HL-60/S4 (cell line): ENCODE data around the gene DNAH11.
"Not testable (repeated sequence)": the region's sequence is repeated elsewhere in the genome, so short reads cannot be mapped to it uniquely, and the experiment has no call there.

Experiments
- in situ Hi-C: fragments of 300-500 bp; cut with MboI; formaldehyde crosslinking; loops from 2 replicates; pipeline ENCODE4 v1.14.3; 2022; ENCODE audit warnings: low sequenced_read_pairs

Gene DNAH11

DNA sequence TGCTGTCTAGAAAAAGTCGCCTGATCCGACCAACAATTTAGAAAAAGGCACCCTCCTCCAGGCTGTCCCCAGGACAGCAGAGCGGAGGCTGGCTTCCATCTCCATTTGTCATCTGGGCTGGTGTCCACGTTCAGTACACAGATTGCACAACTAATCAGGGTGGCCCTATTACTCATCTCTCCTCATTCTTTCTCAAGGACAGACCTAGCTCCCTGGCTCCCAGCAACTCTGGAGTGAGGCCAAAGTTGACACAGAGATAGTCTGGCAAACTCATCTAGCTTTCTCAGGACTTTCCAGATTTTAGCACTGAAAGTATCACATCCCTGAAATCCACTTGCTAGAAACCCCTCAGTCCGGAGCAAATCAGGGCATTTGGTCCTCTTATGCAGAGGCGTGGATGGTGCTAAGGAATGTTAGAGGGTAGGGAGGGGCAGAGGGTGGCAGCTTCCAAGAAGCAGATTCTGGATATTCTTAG, 75.1 kb downstream of the DNAH11 start:
- in situ Hi-C loops: no loop called here

DNA sequence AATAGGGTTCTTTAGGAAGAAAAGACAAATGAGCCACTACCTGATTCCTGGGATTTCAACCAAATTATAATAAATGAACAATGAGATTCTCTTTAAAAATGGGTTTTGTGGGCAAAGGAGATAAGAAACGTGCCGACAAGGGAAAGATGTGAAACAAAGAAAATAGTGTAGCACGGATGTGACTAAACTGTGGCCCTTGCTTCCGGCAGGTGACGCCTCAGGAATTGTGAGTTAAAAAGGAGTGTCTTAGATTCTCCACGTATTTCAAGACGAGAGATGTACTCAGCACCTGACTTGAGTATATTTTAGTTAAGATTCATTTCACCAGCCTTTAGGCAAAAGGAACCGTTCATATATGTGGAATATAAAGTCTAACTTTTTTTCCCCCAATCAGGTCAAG, 75.9 kb downstream of the DNAH11 start:
- in situ Hi-C loops: no loop called here

- in situ Hi-C loops: no loop called here
These were observed 77.2 kb downstream of the DNAH11 start for GRCh38 chr7:21620054-21620453.

DNA sequence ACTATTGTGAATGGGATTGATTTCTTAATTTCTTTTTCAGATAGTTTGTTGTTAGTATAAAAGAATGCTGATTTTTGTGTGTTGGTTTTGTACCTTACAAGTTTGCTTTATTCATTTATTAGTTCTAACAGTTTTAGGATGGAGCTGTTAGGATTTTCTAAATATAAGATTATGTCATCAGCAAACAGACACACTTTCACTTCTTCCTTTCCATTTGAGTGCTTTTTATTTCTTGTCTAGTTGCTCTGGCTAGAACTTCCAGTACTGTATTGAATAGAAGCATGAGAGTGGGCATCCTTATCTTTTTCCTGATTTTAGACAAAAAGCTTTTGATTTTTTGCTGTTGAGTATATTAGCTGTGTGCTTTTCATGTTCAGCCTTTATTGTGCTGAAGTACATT, 81.5 kb downstream of the DNAH11 start:
- in situ Hi-C loops: no loop called here

DNA sequence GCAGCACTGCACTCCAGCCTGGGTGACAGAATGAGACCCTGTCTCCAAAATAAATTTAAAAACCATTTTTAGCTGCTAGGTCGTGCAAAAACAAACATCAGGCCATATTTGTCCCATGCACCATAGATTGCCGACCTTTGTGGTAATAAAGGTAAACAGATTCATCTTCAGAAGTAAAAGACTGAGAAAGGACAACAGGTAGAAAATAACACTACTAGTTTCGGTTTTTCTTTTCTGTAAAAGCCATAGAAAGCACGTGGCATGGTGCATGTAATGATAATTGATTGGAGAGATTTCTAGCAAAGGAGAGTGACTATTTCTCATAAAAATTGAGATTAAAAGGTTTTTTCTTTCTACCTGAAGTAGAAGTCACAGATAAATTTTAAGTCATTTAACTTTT, 93.9 kb downstream of the DNAH11 start:
- in situ Hi-C loops: no loop called here

- in situ Hi-C loops: no loop called here
These were observed 96.5 kb downstream of the DNAH11 start for GRCh38 chr7:21639206-21639868.

GRCh38 chr7:21640105-21640504, 97.3 kb downstream of the DNAH11 start:
- in situ Hi-C loops: no loop called here

DNA sequence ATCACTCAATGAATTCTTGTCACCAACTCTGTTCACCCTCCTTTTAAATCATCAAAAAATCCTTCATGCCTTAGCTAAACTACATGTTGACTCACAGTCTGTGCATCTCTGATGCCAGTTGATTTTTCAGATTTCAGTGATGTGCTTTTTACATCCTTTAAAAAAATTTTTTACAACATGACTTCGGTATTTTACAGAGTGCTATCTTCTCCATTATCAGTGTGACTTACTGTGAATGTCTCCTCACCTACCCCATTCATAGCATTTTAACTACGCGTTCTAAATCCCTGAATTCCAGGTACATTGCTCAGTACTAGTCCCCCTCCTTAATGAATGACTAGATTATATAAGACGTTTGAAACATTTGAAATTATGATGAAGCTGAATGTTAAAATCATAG, 98.7 kb downstream of the DNAH11 start:
- in situ Hi-C loops: no loop called here

DNA sequence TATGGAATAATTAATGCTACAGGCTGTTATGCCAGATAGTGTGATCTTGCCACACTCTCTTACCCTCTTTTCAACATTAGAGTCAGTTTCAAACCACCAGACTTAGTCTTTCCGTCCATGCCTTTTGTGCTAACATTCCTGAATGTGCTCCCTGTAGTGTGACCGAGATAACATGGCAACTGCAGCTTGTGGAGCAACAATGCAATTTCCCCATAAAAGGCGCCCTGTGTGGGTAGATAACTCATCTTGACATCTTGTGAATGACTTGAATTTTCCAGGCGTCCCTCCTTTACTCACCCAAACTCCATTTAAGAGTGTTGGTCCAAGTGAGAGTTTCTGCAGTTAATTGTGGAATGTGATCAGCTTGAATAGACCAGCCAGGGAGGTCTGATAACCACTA, 99.6 kb downstream of the DNAH11 start:
- in situ Hi-C loops: no loop called here

- in situ Hi-C loops: no loop called here
These were observed 108.9 kb downstream of the DNAH11 start for GRCh38 chr7:21651697-21652096.

DNA sequence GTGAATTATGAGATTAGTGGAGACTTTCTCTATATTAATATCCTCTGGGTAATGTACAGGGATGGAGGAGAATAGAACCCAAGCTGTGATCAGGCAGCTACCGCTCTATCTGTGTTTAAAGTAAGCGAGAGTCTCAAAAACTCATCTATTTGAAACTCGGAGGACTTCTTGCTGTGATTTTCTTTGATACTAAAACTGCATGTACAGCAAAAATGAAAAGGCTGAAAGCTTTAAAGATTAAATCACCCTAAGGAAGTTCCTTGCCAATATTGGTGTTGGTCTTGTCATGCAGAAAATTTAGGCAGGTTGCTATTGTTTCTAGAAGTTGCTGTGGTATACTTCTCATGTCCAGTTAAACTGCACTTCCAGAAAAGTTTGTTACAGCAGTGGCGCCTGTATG, 110.8 kb downstream of the DNAH11 start:
- in situ Hi-C loops: no loop called here

- in situ Hi-C loops: no loop called here
These were observed 113.2 kb downstream of the DNAH11 start for GRCh38 chr7:21656081-21656480.

DNA sequence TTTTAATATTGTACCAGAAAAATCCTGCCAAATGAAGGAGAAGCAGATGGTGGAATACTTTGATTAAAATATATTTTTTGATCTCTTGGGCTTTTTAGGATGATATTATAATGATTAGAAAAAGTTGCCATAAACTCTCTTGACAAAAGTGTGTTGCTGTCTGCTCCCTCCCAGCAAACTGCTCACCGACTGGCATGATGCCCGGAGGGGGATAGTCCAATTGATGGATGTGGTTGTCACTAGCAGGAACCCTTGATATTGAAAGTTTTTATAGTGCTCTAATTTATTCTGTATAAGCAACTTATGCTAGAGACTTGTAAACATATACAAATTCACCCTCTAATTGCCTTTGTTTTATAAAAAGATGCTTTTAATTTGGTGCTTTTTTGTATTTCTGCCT, 114.0 kb downstream of the DNAH11 start:
- in situ Hi-C loops: no loop called here

- in situ Hi-C loops: no loop called here
These were observed 127.7 kb downstream of the DNAH11 start for GRCh38 chr7:21670496-21670895.

DNA sequence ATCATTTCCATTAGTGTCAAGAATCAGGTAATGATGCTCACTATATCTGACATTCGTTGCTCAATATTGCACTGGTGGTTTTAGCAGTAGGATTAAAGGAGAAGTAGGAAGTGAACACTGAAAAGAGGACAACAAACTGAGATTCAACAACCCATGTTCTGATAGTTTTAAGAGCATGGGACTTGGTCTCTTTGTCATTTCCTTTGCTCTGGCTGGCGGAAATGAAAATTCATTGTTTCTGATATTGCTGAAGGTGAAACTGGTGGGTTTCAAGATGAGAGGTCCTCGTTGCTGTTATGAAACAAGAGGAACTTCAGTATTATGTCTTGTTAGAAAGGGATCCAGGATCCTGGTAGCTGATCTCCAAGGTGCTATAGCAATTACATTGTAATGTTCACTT, 129.0 kb downstream of the DNAH11 start:
- in situ Hi-C loops: no loop called here

- in situ Hi-C loops: no loop called here
These were observed 132.4 kb downstream of the DNAH11 start for GRCh38 chr7:21675255-21675654.

DNA sequence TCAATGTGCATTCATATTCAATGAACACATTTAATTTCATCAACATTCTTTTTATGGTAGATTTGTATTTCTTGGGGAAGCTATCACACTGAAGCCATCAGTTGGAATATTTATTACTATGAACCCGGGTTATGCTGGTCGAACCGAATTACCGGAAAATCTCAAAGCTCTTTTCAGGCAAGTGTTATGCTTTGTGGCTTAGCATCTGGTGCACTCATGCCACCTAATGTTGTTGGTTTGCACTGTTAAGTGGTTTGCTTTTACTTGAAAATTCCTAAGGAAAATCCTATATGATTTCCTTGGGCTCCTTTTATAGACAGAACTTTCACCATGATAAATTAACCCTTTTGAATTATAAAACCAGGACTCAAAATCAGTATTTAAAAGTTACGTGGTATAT, 147.9 kb downstream of the DNAH11 start:
- in situ Hi-C loops: no loop called here

GRCh38 chr7:21691146-21691545, 148.3 kb downstream of the DNAH11 start:
- in situ Hi-C loops: not testable (repeated sequence)

DNA sequence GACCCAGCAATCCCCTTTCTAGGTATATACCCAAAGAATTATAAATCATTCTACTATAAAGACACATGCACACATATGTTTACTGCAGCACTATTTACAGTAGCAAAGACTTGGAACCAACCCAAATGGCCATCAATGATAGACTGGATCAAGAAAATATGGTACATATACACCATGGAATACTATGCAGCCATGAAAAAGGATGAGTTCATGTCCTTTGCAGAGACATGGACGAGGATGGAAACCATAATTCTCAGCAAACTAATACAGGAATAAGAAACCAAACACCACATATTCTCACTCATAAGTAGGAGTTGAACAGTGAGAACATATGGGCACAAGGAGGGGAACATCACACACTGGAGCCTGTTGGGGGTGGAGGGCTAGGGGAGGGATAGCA, 157.7 kb downstream of the DNAH11 start:
- in situ Hi-C loops: not testable (repeated sequence)

GRCh38 chr7:21702303-21702702, 159.5 kb downstream of the DNAH11 start:
- in situ Hi-C loops: no loop called here

GRCh38 chr7:21704359-21704758, 161.5 kb downstream of the DNAH11 start:
- in situ Hi-C loops: no loop called here

- in situ Hi-C loops: no loop called here
These were observed 163.3 kb downstream of the DNAH11 start for GRCh38 chr7:21706131-21706530.

DNA sequence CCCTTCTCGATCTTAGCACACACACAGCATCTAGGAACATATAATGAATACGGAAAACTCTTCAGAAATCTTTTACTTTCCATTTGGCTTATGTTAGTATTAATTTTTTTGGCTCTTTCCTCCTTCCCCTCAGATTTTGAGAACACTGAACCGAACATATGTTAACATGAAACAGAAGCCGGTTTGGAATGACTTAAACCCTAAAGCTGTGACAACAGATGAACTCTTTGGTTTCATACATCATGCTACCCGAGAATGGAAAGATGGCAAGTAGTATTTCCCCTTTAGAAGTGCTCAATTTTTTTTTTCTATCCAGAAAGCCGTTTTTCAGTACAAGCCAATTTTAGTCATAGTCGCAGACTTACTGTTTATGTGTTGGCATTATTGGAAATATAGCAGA, 164.7 kb downstream of the DNAH11 start:
- in situ Hi-C loops: no loop called here
